GOT3 (cell line): Measurements from ENCODE around the gene MEGF6.

Experiments
- DNase-seq: peaks from one replicate; lab custom pipeline; 2025; ENCODE audit warnings: mixed read lengths; lab: John Stamatoyannopoulos, UW

MEGF6 gene

DNA sequence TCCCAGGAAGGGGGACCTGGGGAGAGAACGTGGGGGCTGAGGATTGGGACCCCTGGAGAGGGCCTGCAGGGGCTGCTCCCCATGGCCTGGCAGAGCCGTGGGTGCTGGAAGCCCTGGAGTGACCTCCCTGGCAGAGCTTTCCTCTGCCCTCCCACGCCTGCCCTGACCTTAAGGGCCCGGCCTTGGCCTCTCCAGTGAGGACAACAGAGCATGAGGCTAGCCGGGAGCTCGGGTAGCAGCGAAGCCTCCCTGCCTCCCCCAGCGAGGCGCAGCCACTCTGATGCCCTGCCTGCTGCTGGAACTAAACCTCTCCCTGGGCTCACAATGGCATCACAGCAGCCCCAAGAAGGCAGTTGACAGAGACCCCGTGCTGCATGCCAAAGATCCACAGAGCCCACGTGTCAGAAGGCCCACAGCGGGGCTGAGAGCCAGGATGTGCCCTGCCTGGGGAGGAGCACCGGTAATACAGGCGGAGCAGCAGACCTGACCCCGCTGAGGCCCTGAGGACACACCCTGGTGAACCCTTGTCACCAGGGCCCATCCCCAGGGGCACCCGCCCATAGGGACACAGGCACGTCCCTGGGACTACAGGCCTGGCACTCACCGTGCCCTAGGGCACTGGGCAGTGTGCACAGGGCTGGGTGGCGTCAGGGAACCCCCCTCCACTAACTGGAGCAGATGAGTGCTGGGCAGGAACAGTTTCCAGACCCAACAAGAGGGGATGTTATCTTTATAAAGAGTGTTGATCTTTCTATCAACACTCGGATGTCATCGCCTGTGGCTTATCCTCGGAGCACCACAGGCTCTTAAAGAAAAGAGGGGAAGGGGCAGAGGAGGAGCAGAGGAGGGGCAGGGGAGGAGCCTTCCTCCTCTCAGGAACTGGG, 108.4 kb downstream of the MEGF6 start:
- DNase-seq = no peak

GRCh38 chr1:3501856-3502640, 109.3 kb downstream of the MEGF6 start:
- DNase-seq = peak; percentile 12

- DNase-seq = no peak
Observed at GRCh38 chr1:3501437-3501836, 109.9 kb downstream of the MEGF6 start.

- DNase-seq = no peak
Observed at GRCh38 chr1:3500265-3500835, 111.0 kb downstream of the MEGF6 start.

DNA sequence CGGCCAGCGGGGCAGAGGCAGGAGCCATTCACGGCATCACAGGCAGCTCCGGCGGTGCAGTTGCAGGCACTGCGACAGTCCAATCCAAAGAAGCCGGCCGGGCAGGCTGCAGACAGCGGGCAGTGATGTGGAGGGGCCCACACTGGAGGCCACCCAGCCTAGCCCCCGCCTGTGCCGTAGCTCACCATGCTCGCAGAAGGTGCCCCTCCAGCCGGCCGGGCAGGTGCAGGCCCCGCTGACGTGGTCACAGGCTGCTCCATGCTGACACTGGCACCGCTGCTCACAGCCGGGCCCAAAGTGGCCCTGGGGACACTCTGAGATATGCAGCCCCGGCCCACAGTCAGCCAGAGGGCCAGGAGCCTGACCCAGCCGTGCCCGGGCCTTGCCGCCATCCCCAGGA, 111.7 kb downstream of the MEGF6 start:
- DNase-seq = no peak

DNA sequence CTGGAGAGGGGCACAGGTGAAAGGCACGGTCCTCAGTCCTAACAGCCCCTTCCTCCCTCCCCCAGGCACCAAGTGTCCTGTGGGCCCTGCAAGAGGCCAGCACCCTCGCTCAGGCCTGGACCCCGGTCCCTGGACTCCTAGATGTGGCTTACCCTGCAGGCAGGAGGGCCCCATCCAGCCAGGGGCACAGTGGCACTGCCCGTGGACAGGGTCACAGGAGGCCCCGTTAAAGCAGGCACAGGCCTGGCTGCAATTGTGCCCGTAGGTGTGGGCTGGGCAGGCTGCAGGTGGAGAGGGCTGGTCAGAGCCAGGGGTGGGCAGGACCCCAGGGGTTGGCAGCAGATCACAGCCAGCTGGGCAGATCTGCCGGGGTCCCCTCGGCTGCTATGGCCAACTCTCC, 112.3 kb downstream of the MEGF6 start:
- DNase-seq = no peak

- DNase-seq = no peak
Observed at GRCh38 chr1:3498246-3498930, 112.9 kb downstream of the MEGF6 start.

DNA sequence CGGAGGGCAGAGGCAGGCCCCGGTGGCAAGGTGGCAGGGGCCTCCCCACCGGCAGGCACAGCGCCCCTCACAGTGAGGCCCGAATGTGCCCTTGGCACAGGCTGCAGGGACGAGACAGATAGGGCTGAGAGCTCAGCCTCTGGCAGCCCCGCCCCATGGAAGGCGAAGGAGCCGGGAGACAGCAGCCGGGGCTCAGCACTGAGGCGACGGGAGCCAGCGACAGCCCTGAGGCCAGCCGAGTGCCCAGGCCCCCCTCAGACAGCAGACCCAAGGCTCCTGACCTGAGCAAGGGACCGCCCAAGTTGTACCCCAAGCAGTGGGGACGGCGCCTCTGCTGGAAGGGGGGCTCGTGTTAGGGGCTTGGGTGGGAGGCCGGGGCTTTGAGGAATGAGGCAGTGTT, 113.8 kb downstream of the MEGF6 start:
- DNase-seq = no peak

DNA sequence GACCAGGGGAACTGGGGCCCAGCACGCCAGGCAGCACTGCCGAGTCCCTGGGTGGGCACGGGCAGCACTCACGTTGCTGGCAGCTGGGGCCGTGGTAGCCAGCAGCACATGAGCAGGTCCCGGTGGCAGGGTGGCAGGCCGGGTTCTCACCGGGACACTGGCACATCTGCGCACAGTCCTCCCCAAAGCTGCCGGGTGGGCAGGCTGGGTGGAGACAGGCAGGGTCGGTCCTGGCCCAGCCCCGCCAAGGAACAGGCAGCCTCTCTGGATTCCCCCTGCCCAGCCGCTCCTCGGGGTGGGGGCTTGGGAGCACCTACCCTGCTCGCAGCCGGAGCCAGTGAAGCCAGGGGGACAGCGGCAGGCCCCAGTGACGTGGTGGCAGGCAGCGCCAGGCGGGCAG, 114.4 kb downstream of the MEGF6 start:
- no peak for DNase-seq

- DNase-seq = no peak
Observed at GRCh38 chr1:3495776-3496745, 115.2 kb downstream of the MEGF6 start.

DNA sequence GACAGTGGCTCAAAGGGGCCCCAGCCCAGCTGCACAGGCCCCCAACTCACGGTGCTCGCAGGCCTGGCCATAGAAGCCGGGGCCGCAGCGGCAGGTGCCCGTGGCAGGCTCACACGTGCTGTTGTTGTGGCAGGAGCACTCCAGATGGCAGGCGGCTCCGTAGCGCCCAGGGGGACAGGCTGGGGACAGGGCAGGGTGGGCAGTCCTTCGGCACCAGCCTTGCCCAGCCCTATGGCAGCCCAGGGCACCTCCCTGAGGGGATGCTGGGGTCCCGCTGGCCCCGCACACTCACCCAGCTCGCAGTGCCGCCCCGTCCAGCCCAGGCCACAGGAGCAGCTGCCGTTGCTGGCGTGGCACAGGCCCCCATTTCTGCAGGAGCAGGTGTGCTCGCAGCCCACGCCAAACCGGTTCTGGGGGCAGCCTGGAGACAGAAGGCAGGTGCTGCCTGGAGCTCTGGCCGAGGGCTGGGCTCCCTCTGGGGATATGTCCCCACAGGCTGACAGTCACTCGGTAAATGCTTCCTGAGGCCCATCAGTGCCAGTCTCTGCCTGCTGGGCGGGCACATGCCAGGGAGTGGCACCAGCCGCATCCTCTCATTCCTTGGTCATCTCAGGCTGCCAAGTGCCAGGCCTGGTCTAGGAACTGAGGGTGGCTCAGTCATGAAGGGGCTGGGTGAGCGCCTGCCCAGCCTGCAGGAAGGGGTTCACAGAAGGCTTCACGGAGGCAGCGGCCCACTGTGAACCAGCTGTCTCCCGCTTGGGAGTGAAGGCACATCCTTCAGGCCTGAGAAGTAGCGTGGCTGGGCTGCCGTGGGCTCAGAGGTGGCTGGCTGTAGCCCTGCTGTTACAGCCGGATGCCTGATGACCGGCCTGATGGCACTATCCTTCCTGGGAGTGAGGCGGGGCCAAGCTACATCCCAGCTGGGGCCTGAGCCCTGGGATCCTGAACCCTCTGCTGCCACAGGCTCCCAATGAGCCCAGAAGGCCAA, 116.7 kb downstream of the MEGF6 start:
- DNase-seq = no peak

- no peak for DNase-seq
Observed at GRCh38 chr1:3492545-3493246, 118.6 kb downstream of the MEGF6 start.

DNA sequence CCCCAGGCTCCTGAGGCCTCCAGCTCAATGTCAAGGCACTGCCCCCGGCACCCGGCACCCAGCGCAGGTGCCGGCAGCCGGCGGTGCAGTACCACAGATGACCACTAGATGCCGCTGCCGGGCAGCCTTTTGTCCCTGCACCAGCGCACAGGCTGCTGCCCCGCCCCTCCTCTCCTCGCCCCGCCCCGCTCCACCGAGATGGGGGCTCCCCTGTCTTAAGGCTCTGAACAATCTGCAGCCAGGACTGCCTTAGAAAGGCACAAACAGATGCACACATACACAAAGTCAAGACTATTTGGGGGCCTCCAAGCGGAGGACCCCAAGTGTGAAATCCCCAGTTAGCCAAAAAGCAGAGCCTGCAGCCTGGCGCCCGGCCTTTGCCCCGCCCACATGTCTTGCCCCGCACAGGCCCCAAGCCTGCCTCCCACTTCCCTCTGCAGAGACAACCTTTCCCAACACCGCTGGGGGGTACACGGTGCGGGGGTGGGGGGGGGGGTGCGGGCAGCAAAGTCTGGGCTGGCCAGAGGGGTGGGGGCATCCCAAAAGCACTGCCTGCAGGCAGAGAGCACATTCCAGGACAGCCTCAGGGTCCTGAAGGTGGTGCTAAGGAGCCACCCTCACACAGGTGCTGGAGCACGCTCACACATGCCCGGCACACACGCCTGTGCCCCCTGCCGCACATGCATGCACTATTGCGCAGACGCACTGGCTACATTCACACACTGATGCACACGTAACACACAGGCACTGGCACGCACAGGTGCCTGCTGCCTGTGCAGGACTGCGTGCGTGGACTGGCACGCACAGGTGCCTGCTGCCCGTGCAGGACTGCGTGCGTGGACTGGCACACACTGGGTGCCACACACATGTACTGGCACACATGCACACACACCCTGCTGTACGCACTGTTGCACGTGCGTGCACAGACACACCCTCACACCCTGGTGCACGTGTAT, 119.7 kb downstream of the MEGF6 start:
- DNase-seq = peak; percentile 18

GRCh38 chr1:3490046-3490745, 121.1 kb downstream of the MEGF6 start:
- no peak for DNase-seq

- no peak for DNase-seq
Observed at GRCh38 chr1:3488432-3488831, 122.9 kb downstream of the MEGF6 start.

GRCh38 chr1:3485016-3485415, 126.3 kb downstream of the MEGF6 start:
- DNase-seq = no peak

- DNase-seq = no peak
Observed at GRCh38 chr1:3483801-3484444, 127.4 kb downstream of the MEGF6 start.
